SJCRH30 (cell line): ENCODE results near the gene PGM2L1. TPM values are rescaled to one million over a fixed set of nuclear protein-coding genes. Genes with fewer than 3 reads are reported as not detected.
"Not testable (repeated sequence)": the region's sequence is repeated elsewhere in the genome, so short reads cannot be mapped to it uniquely, and the experiment has no call there.

Experiments used
- DNase-seq, 2 experiments: peaks; one replicate each; pipeline ENCODE4 v3.0.0-alpha.2; 2015 to 2020
- H3K27ac ChIP-seq: fragments of 250-450 bp; sonication (Bioruptor Pico); 2 replicates; pipeline ENCODE4 v1.5.1; 2020; ENCODE audit warnings: mild to moderate bottlenecking, moderate library complexity
- H3K27me3 ChIP-seq: fragments of 250-450 bp; sonication (Bioruptor Pico); 2 replicates; pipeline ENCODE4 v1.5.1; 2020; ENCODE audit warnings: mild to moderate bottlenecking, moderate library complexity
- H3K36me3 ChIP-seq: fragments of 250-450 bp; sonication (Bioruptor Pico); 2 replicates; pipeline ENCODE4 v1.5.1; 2020; ENCODE audit warnings: mild to moderate bottlenecking, moderate library complexity
- H3K4me1 ChIP-seq: fragments of 250-450 bp; sonication (Bioruptor Pico); 2 replicates; pipeline ENCODE4 v1.5.1; 2020; ENCODE audit warnings: mild to moderate bottlenecking, moderate library complexity
- H3K4me3 ChIP-seq: fragments of 250-450 bp; sonication (Bioruptor Pico); 2 replicates; pipeline ENCODE4 v1.5.1; 2020; ENCODE audit warnings: mild to moderate bottlenecking, moderate library complexity
- H3K9me3 ChIP-seq: fragments of 250-450 bp; sonication (Bioruptor Pico); replicated peaks from 2 replicates; pipeline ENCODE4 v1.5.1; 2020; ENCODE audit warnings: mild to moderate bottlenecking, moderate library complexity
- total RNA-seq: library from RNA; depleted of rRNA; stranded (reverse); fragments of >200 nt; shearing (Covaris generic); gene quantifications from 2 replicates; pipeline ENCODE4 v1.2.3, GENCODE V29; 2014

The PGM2L1 gene
- total RNA-seq, 1 experiment from 2014 or later, result 9.0 TPM

DNA sequence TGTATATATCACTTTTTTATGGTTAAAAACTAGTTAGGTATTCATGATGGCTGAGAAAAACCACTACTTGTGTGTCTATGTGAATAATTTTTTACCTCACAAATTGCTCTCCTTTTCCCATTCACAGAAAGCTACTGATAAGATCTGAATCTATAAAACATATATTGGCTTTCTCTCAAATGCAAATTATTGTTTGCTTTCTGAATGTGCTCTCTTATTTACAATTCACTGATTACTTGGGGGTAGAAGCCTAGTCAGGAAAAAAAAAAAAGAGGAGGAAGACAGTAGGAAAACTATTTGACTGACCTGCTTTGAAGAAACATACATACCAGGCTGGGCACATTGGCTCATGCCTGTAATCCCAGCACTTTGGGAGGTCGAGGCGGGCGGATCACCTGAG is 20.5 kb downstream of the PGM2L1 start:
- peaks cover 9% of the 10 kb centered on the region for H3K4me1 ChIP-seq
- DNase-seq, result no peak

DNA sequence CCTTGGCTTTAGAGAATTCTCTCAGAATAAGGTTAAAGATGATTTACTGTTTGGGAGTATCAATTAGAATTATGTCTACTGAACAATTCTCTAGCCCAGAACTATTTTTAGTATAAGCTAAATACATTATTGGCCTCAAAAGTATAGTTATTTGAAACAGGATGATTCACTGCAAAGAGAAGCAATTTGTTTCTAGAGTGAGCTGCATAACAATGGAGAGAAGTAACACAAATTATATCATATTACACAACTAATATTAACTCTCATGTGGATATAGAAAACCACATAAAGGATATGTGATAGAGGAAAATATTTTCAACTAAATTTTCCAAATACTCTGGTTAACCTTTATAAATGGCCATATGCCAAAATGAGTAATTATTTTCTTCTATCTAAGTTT is 24.9 kb downstream of the PGM2L1 start:
- Histone ChIP-seq H3K4me3 (no peak overlapping the region), H3K36me3 (peaks cover 16% of the 10 kb centered on the region), H3K4me1 (peaks cover 38% of the 10 kb centered on the region), H3K27ac (no peak overlapping the region), H3K9me3 (no peaks in the 10 kb centered on the region), H3K27me3 (no peaks in the 10 kb centered on the region)
- DNase-seq, result no peak

More for the DNA sequence above, 20.5 kb downstream of the PGM2L1 start:
- no peak overlapping the region for H3K4me3 ChIP-seq
- H3K27ac ChIP-seq, result no peak overlapping the region
- H3K9me3 ChIP-seq, result no peaks in the 10 kb centered on the region
- peaks cover under 1% of the 10 kb centered on the region; the same call in 1 of the 2 replicates for H3K36me3 ChIP-seq
- H3K27me3 ChIP-seq, result no peaks in the 10 kb centered on the region

GRCh38 chr11:74371269-74372052 is 26.8 kb downstream of the PGM2L1 start:
- Histone ChIP-seq H3K27ac (peak overlapping the region; percentile 72), H3K4me3 (no peak overlapping the region)
- DNase-seq, result peak; percentile 81 to 87

DNA sequence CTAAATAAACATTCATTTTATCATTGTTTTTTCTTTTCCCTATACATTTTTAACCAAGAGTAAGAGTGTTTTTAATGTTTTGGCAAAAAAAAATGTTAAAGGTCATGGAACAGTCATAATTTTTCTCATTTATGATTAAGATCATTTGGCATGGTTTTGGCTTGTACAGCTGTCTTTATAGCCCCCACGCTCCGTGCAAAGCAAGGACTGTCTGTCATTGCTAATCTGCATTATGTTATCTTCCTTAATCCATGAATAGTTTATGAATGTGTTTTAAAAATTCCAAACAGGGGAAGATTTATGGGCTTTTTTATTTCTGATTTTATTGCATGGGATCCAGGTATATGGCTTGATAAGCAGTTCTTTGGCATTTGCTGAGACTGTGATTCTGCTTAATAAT is 28.1 kb downstream of the PGM2L1 start:
- H3K36me3 ChIP-seq, result peaks cover 26% of the 10 kb centered on the region
- peak; percentile 40 to 58 for DNase-seq
- H3K9me3 ChIP-seq, result no peaks in the 10 kb centered on the region; the same call in 1 of the 2 replicates
- H3K27ac ChIP-seq, result peak overlapping the region; percentile 72
- no peak overlapping the region for H3K4me3 ChIP-seq
- peaks cover 38% of the 10 kb centered on the region for H3K4me1 ChIP-seq
- no peaks in the 10 kb centered on the region for H3K27me3 ChIP-seq

More at GRCh38 chr11:74371269-74372052, 26.8 kb downstream of the PGM2L1 start:
- Histone ChIP-seq H3K36me3 (peaks cover 23% of the 10 kb centered on the region), H3K27me3 (no peaks in the 10 kb centered on the region), H3K9me3 (no peaks in the 10 kb centered on the region), H3K4me1 (peaks cover 38% of the 10 kb centered on the region)

DNA sequence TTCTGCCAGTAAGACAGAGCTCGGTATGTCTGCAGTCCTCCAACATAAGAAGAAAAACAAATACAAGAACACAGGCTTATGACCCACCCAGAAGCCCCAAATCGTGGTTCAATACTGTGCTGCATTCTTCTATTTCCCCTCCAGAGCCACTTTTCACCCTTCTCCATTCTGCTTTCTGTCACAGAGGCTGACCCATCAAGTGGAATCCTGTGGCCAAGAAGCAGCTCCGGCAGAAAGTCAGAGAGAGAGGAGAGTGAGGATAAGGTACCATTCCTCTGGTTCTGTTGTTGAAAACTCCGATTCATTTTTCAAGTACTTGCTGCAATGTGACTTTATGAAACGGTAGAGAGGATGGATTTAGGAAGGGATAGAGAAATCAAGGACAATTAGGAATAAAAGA is 30.4 kb downstream of the PGM2L1 start:
- no peaks in the 10 kb centered on the region; the same call in 1 of the 2 replicates for H3K9me3 ChIP-seq
- H3K27ac ChIP-seq, result no peak overlapping the region
- peaks cover 26% of the 10 kb centered on the region for H3K36me3 ChIP-seq
- no peak for DNase-seq
- no peaks in the 10 kb centered on the region for H3K27me3 ChIP-seq
- H3K4me3 ChIP-seq, result no peak overlapping the region
- peaks cover 31% of the 10 kb centered on the region for H3K4me1 ChIP-seq

DNA sequence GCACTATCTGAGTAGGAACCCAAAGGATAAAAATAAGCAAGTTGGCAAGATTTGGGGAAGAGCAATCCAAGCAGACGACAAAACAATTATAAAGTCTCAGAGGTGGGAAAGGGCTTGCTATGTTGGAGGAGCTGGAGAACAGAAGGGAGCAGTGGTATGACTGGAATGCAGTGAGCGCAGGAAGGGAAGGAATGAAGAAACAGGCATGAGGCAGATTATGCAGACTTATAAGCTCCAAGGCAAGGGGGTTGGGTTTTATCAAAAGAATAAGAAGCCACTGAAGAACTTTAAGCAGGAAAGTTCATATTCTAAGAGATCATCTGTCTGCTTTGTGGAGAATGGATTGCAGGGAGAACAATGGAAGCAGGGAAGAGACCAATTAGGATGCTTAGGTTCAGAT is 31.7 kb downstream of the PGM2L1 start:
- Histone ChIP-seq H3K4me1 (peaks cover 19% of the 10 kb centered on the region), H3K27ac (no peak overlapping the region), H3K27me3 (no peaks in the 10 kb centered on the region), H3K36me3 (peaks cover 22% of the 10 kb centered on the region), H3K4me3 (no peak overlapping the region), H3K9me3 (no peaks in the 10 kb centered on the region; the same call in 1 of the 2 replicates)
- DNase-seq, result no peak

DNA sequence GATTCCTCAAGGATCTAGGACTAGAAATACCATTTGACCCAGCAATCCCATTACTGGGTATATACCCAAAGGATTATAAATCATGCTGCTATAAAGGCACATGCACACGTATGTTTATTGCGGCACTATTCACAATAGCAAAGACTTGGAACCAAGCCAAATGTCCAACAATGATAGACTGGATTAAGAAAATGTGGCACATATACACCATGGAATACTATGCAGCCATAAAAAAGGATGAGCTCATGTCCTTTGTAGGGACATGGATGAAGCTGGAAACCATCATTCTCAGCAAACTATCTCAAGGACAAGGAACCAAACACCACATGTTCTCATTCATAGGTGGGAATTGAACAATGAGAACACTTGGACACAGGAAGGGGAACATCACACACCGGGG is 32.4 kb downstream of the PGM2L1 start:
- H3K4me3 ChIP-seq, H3K27ac ChIP-seq, H3K27me3 ChIP-seq, H3K9me3 ChIP-seq, DNase-seq: not testable (repeated sequence)
- Histone ChIP-seq H3K36me3 (peaks cover 22% of the 10 kb centered on the region), H3K4me1 (peaks cover 13% of the 10 kb centered on the region)

- Histone ChIP-seq H3K4me3 (no peak overlapping the region), H3K4me1 (no peaks in the 10 kb centered on the region), H3K36me3 (peaks cover 12% of the 10 kb centered on the region; the same call in 1 of the 2 replicates), H3K27me3 (no peaks in the 10 kb centered on the region), H3K27ac (no peak overlapping the region), H3K9me3 (no peaks in the 10 kb centered on the region)
- DNase-seq, result no peak
Observed at GRCh38 chr11:74357449-74357848, 40.8 kb downstream of the PGM2L1 start.

DNA sequence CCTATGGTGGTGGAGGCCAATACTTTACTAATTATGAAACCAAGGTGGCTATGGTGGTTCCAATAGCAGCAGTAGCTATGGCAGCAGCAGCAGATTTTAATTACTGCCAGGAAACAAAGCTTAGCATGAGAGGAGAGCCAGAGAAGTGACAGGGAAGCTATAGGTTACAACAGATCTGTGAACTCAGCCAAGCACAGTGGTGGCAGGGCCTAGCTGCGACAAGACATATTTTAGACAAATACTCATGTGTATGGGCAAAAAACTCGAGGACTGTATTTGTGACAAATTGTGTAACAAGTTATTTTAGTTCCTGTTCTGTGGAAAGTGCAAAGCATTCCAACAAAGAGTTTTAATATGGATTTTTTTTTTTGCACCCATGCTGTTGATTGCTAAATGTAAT is 42.6 kb downstream of the PGM2L1 start:
- H3K36me3 ChIP-seq, result peaks cover 19% of the 10 kb centered on the region
- no peak overlapping the region for H3K27ac ChIP-seq
- no peak for DNase-seq
- H3K9me3 ChIP-seq, result no peaks in the 10 kb centered on the region
- no peak overlapping the region for H3K4me3 ChIP-seq
- H3K27me3 ChIP-seq, result no peaks in the 10 kb centered on the region
- H3K4me1 ChIP-seq, result no peaks in the 10 kb centered on the region

DNA sequence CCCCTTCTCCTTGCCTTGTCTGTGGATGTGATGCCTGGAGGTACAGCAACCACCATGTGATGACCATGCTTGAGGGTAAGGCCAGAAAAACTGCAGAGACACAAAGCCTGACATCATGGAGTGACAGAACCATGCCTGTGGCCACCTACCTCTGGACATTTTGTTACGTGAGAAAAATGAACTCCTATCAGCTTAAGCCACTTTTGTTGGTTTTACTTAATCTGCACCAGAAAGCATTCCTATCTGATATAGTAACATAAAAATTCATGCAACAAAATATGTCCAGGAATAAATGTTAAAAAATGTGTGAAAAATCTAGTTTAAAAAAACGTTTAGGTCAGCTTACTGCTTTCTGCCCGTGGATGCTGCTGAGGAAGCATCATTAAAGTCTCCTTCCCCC is 44.2 kb downstream of the PGM2L1 start:
- no peak overlapping the region for H3K4me3 ChIP-seq
- no peaks in the 10 kb centered on the region for H3K9me3 ChIP-seq
- no peak overlapping the region for H3K27ac ChIP-seq
- H3K36me3 ChIP-seq, result peaks cover 16% of the 10 kb centered on the region
- no peak for DNase-seq
- no peaks in the 10 kb centered on the region for H3K27me3 ChIP-seq
- no peaks in the 10 kb centered on the region for H3K4me1 ChIP-seq

GRCh38 chr11:74347381-74347780 is 50.9 kb downstream of the PGM2L1 start:
- DNase-seq, result no peak
- H3K4me3 ChIP-seq, result no peak overlapping the region
- H3K27ac ChIP-seq, result no peak overlapping the region
- peaks cover 27% of the 10 kb centered on the region for H3K36me3 ChIP-seq
- H3K9me3 ChIP-seq, result no peaks in the 10 kb centered on the region
- H3K27me3 ChIP-seq, result no peaks in the 10 kb centered on the region
- no peaks in the 10 kb centered on the region for H3K4me1 ChIP-seq

DNA sequence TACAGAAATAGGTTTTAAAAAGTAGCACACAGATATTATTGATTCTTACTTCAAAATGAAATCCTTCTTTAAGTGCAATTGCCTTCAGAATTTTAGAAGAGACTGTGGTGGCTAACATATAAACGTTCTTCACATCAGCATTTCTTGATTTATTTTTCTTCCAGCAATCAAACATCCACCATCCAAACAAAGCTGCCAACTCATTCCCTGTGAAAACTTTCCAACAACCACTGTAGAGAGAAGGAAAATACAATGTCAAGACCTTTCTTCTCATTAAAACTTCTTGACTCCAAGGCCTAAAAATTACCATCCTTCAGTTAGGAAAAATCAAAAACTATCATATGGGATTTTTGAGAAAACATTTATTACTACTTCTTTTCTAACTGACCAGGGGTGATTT is 52.8 kb downstream of the PGM2L1 start:
- H3K36me3 ChIP-seq, result peaks cover 22% of the 10 kb centered on the region
- DNase-seq, result no peak
- no peak overlapping the region for H3K4me3 ChIP-seq

GRCh38 chr11:74341921-74342320 is 56.3 kb downstream of the PGM2L1 start:
- Histone ChIP-seq H3K27ac (no peak overlapping the region), H3K4me3 (no peak overlapping the region), H3K9me3 (no peaks in the 10 kb centered on the region), H3K36me3 (peaks cover 21% of the 10 kb centered on the region), H3K27me3 (no peaks in the 10 kb centered on the region), H3K4me1 (no peaks in the 10 kb centered on the region)
- DNase-seq, result no peak

More for the DNA sequence above, 52.8 kb downstream of the PGM2L1 start:
- no peak overlapping the region for H3K27ac ChIP-seq
- no peaks in the 10 kb centered on the region for H3K27me3 ChIP-seq
- H3K4me1 ChIP-seq, result no peaks in the 10 kb centered on the region
- H3K9me3 ChIP-seq, result no peaks in the 10 kb centered on the region

DNA sequence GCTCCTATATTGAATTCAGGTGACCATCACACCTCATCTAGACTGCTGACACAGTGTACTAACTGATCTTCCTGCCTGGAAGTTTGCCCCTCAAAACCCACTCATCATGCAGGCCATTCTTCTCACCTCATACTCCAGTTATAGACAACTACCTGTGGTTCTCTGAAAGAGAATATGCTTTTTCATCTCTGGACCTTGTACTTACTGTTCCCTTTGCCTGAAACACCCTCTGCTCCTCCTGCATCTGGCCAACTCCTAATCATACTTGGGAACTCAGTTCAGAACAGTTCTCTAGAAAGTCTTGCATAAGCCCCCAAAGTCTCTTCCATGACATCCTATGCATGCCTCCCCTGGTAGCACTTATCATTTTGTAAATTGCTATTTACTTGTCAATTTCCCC is 58.6 kb downstream of the PGM2L1 start:
- no peak for DNase-seq
- H3K27ac ChIP-seq, result no peak overlapping the region
- H3K9me3 ChIP-seq, result no peaks in the 10 kb centered on the region
- H3K4me1 ChIP-seq, result no peaks in the 10 kb centered on the region
- H3K4me3 ChIP-seq, result no peak overlapping the region
- no peaks in the 10 kb centered on the region for H3K27me3 ChIP-seq
- peaks cover 20% of the 10 kb centered on the region for H3K36me3 ChIP-seq

- Histone ChIP-seq H3K27me3 (no peaks in the 10 kb centered on the region), H3K9me3 (no peaks in the 10 kb centered on the region), H3K4me3 (no peak overlapping the region), H3K36me3 (peaks cover 18% of the 10 kb centered on the region), H3K27ac (no peak overlapping the region), H3K4me1 (no peaks in the 10 kb centered on the region)
- no peak for DNase-seq
Observed at GRCh38 chr11:74338963-74339362, 59.3 kb downstream of the PGM2L1 start.

DNA sequence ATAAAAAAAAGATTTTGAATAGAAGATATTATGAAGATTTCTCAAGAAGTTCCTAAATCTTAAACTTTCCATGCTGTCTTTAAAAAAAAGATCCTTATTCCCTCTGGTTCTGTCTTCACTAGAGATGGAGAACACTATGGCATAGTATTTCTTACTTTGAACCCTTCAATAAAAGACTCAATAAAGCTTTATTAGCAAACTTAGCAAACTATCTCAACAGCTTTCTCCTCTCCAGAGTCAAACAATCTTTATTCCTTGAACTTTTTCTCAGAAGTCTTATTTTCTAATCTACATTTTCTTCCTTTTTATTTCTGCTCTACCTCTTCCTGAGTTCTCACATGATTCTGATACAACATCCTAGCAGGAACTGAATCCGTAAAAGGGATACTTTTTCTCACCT is 65.0 kb downstream of the PGM2L1 start:
- Histone ChIP-seq H3K27me3 (no peaks in the 10 kb centered on the region), H3K9me3 (no peaks in the 10 kb centered on the region), H3K36me3 (peaks cover 5% of the 10 kb centered on the region), H3K4me1 (no peaks in the 10 kb centered on the region), H3K4me3 (no peak overlapping the region), H3K27ac (no peak overlapping the region)
- no peak for DNase-seq
